ENCODE results near the gene KRTAP13-1. TPM values are rescaled to one million over a fixed set of nuclear protein-coding genes. Genes with fewer than 3 reads are reported as not detected.

Gene KRTAP13-1
- polyA plus RNA-seq, 1 donor from 2014 or later: not detected

DNA sequence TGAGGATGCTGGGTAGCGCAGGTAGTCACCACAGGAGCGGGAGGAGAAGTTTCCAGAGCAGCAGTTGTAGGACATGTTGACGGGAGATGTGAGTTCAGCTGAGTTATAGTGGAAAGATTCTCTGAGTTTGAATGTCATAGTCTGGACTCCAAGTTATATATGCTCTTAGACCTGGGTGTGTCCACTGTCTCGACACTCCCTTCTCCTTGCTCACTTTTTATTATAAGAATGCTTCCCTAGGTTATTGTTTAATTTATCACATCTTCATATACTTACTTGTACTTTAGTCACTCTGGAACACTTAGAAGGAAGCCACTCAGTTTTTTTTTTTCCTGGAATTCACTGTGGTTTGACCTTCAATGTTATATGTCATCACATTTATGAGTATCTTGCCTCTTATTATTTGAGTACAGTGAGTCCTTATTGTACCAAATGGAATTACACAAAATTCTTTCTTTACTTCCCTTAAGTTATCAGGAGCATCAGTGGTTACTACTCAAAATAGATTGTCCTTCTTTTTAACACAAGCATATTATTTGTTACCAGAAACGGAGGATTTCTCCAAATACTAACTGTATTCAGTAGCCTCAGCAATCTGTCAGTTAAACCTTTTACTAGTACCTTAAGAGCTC lies 23.6 kb upstream of the KRTAP13-1 start, which contains the start of gene KRTAP13-2:
KRTAP13-2 (minus strand) TSS at position 133 of the 632 bp plus-strand sequence; CDS start at position 75, 58 bp downstream.
- H3K36me3 ChIP-seq (ENCODE audit: insufficient read depth, low read length): no peaks in the 10 kb centered on the region
- no peak within 1 kb of the TSS for H3K27ac ChIP-seq (ENCODE audit: low read length)
- H3F3A ChIP-seq (ENCODE audit: insufficient read depth, low read length, poor library complexity, severe bottlenecking): no peaks in the 10 kb centered on the region
- H3K9me2 ChIP-seq (ENCODE audit: insufficient read depth, low read length): no peaks in the 10 kb centered on the region
- H3K4me3 ChIP-seq (ENCODE audit: low read length): no peak within 1 kb of the TSS
- H2AFZ ChIP-seq (ENCODE audit: low read depth, low read length): no peak within 1 kb of the TSS
- TF ChIP-seq TAF1 (IDR thresholded peaks at IDR 0.05; ENCODE audit: low read depth) (no peak), MXI1 (conservative IDR thresholded peaks at IDR 0.05; ENCODE audit: poor library complexity, severe bottlenecking) (no peak), EZH2 (IDR thresholded peaks at IDR 0.05; ENCODE audit: borderline replicate concordance, insufficient read depth, low read length, poor library complexity, severe bottlenecking) (no peak), CTCF (IDR thresholded peaks at IDR 0.05; ENCODE audit: poor library complexity, severe bottlenecking) (no peak), EP300 (conservative IDR thresholded peaks at IDR 0.05; ENCODE audit: poor library complexity, severe bottlenecking) (no peak), POLR2AphosphoS5 (IDR thresholded peaks at IDR 0.05) (no peak), RAD21 (conservative IDR thresholded peaks at IDR 0.05) (no peak), SMC3 (conservative IDR thresholded peaks at IDR 0.05; ENCODE audit: poor library complexity) (no peak)
- TF ChIP-seq, protein P1, sequence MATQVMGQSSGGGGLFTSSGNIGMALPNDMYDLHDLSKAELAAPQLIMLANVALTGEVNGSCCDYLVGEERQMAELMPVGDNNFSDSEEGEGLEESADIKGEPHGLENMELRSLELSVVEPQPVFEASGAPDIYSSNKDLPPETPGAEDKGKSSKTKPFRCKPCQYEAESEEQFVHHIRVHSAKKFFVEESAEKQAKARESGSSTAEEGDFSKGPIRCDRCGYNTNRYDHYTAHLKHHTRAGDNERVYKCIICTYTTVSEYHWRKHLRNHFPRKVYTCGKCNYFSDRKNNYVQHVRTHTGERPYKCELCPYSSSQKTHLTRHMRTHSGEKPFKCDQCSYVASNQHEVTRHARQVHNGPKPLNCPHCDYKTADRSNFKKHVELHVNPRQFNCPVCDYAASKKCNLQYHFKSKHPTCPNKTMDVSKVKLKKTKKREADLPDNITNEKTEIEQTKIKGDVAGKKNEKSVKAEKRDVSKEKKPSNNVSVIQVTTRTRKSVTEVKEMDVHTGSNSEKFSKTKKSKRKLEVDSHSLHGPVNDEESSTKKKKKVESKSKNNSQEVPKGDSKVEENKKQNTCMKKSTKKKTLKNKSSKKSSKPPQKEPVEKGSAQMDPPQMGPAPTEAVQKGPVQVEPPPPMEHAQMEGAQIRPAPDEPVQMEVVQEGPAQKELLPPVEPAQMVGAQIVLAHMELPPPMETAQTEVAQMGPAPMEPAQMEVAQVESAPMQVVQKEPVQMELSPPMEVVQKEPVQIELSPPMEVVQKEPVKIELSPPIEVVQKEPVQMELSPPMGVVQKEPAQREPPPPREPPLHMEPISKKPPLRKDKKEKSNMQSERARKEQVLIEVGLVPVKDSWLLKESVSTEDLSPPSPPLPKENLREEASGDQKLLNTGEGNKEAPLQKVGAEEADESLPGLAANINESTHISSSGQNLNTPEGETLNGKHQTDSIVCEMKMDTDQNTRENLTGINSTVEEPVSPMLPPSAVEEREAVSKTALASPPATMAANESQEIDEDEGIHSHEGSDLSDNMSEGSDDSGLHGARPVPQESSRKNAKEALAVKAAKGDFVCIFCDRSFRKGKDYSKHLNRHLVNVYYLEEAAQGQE (IDR thresholded peaks at IDR 0.05; ENCODE audit: borderline replicate concordance): no peak
- H3K79me2 ChIP-seq (replicated peaks; ENCODE audit: insufficient read depth, low read length): no peaks in the 10 kb centered on the region
- no peaks in the 10 kb centered on the region for H3K9me3 ChIP-seq (ENCODE audit: low read length)
- no peaks in the 10 kb centered on the region for H3K27me3 ChIP-seq (ENCODE audit: insufficient read depth, low read depth, low read length)
- H4K20me1 ChIP-seq (ENCODE audit: insufficient read depth): no peaks in the 10 kb centered on the region
- no peak within 1 kb of the TSS for H3K9ac ChIP-seq (ENCODE audit: low read length)
- H3K4me2 ChIP-seq (ENCODE audit: low read length): no peak within 1 kb of the TSS

DNA sequence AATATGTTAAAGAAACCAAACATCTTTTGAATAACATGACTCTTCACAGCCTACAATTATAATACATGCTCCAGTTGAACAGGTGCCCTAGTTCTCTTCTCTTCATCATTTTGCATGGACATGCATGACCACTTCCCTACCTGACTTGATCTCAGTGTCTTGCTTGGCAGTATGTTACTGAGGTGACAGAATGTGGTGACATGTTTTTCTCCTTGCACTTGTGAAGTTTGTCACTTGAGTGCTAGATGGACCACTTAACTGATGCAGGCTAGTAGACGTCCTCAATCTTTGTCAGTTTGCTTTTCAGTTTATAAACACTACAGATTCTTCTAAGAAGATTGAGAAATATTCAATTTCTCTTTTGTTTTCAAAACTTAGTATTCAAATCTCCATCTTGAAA lies 13.6 kb upstream of the KRTAP13-1 start:
- no peak overlapping the region for H3K9ac ChIP-seq (ENCODE audit: low read length)
- H4K20me1 ChIP-seq (ENCODE audit: insufficient read depth): no peaks in the 10 kb centered on the region
- H3K79me2 ChIP-seq (replicated peaks; ENCODE audit: insufficient read depth, low read length): no peaks in the 10 kb centered on the region
- no peak overlapping the region for H2AFZ ChIP-seq (ENCODE audit: low read depth, low read length)
- no peaks in the 10 kb centered on the region for H3K9me2 ChIP-seq (ENCODE audit: insufficient read depth, low read length)
- TF ChIP-seq, protein P1 (IDR thresholded peaks at IDR 0.05; ENCODE audit: borderline replicate concordance): no peak
- TF ChIP-seq CTCF (IDR thresholded peaks at IDR 0.05; ENCODE audit: poor library complexity, severe bottlenecking) (no peak), RAD21 (conservative IDR thresholded peaks at IDR 0.05) (no peak), MXI1 (conservative IDR thresholded peaks at IDR 0.05; ENCODE audit: poor library complexity, severe bottlenecking) (no peak), SMC3 (conservative IDR thresholded peaks at IDR 0.05; ENCODE audit: poor library complexity) (no peak), EZH2 (IDR thresholded peaks at IDR 0.05; ENCODE audit: borderline replicate concordance, insufficient read depth, low read length, poor library complexity, severe bottlenecking) (no peak), EP300 (conservative IDR thresholded peaks at IDR 0.05; ENCODE audit: poor library complexity, severe bottlenecking) (peak; percentile 83), POLR2AphosphoS5 (IDR thresholded peaks at IDR 0.05) (peak; percentile 74), TAF1 (IDR thresholded peaks at IDR 0.05; ENCODE audit: low read depth) (no peak)
- no peak overlapping the region for H3K4me3 ChIP-seq (ENCODE audit: low read length)
- no peak overlapping the region for H3K4me2 ChIP-seq (ENCODE audit: low read length)
- no peak overlapping the region for H3K27ac ChIP-seq (ENCODE audit: low read length)
- no peaks in the 10 kb centered on the region for H3K9me3 ChIP-seq (ENCODE audit: low read length)
- no peaks in the 10 kb centered on the region for H3K36me3 ChIP-seq (ENCODE audit: insufficient read depth, low read length)
- H3K27me3 ChIP-seq (ENCODE audit: insufficient read depth, low read depth, low read length): no peaks in the 10 kb centered on the region
- no peaks in the 10 kb centered on the region for H3F3A ChIP-seq (ENCODE audit: insufficient read depth, low read length, poor library complexity, severe bottlenecking)

Data from neural cell (in vitro differentiated cells).